ENCODE results near the gene DNAJC16. TPM values are rescaled to one million over a fixed set of nuclear protein-coding genes. Genes with fewer than 3 reads are reported as not detected.
A peak's percentile ranks its signal among the peaks of the same experiment; 100 is the strongest.
"Not testable (repeated sequence)": the region's sequence is repeated elsewhere in the genome, so short reads cannot be mapped to it uniquely, and the experiment has no call there.

Gene DNAJC16
- 13.1 and 17.4 TPM in 2 replicates for total RNA-seq

DNA sequence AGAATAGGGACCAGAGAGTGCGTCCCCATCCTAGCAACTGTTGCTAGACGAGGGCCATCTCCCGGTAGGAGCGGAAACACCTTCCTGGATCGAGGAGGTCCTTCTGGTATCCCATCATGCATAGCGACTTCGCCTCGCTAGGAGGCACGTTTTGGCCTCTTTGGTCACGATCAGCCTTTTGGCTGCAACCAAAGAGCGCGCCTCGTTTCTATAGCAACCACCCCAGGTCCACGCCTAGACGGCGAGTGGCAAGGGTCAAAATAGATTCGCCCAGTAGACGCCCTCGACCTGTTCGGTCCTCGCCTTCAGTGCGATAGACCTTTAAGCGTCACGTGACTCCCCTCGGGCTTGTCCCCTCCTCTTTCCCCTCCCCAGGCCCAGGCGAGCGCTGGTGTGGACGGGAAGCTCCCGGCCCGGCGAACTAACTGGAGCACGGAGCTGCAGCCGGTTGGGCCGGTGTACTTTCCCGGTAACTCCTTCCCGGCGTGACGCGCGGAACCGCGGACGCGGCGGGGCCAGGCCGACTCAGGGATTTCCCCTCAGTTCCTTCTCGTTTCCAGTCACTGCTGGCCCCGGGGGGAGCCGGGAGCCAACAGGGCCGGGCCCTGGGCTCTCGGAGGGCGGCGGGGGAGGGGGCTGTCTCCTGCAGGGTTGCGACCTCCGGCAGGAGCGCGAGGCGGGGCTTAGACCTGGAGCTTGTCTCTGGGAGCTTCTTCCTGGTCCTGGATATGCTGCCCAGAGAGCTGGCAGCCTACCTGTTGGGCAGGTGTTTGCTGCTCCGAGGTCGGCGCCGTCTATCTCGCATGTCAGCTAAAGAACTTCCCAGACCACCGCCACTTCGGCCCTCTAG is at the start of gene DNAJC16:
DNAJC16 (plus strand) TSS at position 359 of the 850 bp plus-strand sequence. CDS start 2,258 bp downstream, outside the sequence.
- peak; percentile 100 for DNase-seq (ENCODE audit: low read depth, low spot score)

DNA sequence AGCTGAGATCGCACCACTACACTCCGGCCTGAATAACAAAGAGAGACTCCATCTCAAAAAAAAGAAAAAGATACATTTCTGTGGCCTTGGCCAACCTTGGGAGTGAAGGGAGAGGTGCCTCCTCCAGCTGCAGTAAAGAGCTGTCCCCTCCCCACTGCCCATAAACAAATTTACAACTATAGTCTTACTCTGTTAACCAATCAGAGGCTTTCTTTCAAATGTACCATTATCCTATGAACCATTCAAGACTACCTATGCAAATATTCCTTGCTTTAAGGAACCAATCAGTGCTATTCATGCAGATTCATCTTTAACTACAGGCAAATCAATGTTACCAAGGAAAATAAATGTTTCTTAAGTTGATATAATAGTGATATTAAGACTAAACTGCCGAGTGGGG is 49.7 kb upstream of the DNAJC16 start:
- DNase-seq (ENCODE audit: low read depth, low spot score): no peak

DNA sequence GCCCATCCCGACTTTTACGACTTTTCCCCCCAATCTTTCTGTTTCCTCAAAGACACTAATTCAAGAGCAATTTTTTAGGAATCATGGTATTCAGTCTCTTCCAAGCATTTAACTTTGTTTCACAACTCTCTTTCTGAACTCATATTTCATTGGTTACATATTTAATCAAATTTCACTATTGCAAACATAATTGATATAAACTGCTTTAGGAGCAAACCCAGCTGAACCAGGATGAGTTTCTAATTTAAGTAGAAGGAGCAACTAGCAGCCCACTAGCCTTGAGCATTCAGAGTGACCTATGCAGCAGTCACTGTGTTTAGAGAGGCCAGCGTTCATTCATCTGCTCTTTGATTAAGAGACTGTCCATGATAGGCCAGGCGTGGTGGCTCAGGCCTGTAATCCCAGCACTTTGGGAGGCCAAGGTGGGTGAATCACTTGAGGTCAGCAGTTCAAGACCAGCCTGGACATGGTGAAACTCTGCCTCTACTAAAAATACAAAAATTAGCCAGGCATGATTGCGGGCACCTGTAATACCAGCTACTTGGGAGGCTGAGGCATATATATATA is 48.9 kb upstream of the DNAJC16 start:
- DNase-seq (ENCODE audit: low read depth, low spot score): no peak

DNA sequence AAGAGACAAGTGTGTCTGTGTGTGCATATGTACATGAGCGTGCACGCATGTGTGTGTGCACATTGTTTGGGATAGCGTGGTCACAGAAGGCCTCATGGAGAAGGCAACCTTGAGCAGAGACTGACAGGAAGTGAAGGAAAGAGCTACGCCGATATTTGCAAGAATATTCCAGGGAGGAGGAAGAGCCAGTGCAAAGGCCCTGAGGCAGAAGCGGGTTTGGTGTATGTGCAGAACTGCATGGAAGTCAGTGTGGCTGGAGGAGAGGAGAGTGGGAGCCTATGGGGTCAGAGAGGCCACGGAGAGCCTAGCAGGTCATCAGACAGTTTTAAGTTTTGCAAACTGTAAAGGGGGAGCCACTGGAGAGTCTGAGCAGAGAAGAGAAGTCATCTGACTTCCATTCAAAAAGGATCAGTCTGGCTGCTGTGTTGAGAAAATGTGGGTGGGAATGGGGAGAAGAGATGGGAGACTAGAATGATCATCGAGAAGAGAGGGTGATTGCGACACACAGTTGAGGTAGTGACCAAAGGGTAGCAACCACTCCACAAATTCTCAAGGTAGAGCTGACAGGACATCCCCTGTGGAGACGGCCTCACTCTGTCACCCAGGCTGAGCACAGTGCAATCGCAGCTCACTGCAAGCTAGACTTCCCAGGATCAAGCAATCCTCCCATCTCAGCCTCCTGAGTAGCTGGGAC is 46.8 kb upstream of the DNAJC16 start:
- no peak for DNase-seq (ENCODE audit: low read depth, low spot score)

DNA sequence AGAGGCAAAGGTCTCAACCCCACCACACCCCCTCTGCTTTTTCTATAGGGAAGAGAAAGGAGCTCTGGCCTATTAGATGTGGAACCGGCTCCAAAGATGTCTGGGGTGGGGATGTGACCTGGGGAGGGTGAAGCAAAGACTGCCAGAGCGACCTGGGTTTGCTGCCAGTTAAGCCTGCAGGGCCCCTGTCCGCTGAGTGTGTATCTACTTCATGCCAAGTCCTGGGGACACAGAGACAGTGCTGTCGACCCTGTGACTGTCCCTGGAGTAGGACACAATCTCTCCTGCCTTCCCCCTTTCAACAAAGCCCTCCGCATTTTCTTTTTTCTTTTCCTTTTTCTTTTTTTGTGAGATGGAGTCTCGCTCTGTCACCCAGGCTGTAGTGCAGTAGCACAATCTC is 44.2 kb upstream of the DNAJC16 start:
- not testable (repeated sequence) for DNase-seq (ENCODE audit: low read depth, low spot score)

DNA sequence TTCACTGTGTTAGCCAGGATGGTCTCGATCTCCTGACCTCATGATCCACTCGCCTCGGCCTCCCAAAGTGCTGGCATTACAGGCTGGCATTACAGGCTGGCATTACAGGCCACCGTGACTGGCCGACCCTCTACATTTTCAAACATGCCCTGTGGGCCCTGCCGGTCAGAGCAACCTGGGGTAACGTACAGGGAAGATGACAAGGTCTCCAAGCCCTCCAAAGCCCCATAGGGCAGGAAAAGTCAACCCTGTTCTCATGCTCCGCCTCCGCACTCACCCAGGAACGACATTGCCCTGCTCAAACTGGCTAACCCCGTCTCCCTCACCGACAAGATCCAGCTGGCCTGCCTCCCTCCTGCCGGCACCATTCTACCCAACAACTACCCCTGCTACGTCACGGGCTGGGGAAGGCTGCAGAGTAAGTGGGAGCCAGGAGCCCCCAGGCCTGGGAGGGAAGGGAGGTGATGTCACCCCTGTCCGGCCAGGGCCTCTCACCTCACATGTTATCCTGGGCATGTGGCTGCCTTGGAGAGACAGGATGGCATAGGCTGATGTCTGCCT is 43.6 kb upstream of the DNAJC16 start:
- DNase-seq (ENCODE audit: low read depth, low spot score): not testable (repeated sequence)

DNA sequence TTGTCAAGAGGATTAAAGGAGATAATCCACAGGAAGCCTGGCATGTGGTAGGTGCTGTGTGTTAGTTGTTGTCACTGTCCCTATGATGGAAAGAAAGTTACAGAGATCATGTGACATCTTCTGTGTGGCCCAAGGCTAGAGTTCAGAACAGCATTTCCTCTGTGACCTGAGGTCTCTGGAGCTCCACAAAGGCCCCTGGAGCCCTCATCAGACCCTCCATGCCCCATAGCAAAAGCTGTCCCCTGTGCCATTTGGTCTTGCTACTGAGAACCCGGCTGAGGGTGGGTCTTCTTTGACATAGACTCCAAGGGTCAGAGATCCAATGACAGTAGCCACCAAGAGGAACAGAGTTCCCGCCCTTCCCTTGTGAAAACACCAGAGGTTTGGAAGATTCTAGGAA is 42.7 kb upstream of the DNAJC16 start:
- DNase-seq (ENCODE audit: low read depth, low spot score): no peak

DNA sequence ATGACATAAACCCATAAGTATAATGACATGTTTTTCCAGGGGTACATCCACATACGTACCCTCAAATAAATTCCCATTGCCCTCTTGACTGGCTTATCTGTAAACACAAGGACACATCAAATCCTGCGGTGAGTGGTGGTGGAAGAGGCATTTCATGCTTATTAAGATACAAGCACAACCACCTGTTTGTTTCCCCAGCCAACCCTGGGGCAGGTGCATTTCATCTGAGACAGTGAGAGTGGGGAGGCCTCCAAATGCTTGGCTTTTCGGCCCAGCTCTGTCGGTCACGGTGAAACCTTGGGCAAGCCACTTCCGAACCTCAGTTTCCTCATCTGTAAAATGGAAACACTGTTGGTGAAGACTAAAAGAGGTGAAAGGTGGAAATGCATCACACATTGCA is 42.2 kb upstream of the DNAJC16 start:
- DNase-seq (ENCODE audit: low read depth, low spot score): not testable (repeated sequence)

DNA sequence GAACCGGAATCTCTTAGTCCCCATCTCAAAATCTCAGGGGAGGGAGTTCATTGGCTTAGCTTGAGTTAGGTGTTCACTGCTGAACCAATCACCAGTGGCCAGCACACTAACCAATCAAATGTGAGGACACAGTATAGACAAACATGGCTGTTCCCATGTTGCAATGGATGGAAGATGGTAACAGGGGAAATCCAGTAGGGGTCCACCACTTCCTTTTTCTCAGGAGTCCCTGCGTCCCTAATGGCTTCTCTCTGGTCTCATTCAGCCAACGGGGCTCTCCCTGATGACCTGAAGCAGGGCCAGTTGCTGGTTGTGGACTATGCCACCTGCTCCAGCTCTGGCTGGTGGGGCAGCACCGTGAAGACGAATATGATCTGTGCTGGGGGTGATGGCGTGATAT is 41.0 kb upstream of the DNAJC16 start:
- no peak for DNase-seq (ENCODE audit: low read depth, low spot score)

DNA sequence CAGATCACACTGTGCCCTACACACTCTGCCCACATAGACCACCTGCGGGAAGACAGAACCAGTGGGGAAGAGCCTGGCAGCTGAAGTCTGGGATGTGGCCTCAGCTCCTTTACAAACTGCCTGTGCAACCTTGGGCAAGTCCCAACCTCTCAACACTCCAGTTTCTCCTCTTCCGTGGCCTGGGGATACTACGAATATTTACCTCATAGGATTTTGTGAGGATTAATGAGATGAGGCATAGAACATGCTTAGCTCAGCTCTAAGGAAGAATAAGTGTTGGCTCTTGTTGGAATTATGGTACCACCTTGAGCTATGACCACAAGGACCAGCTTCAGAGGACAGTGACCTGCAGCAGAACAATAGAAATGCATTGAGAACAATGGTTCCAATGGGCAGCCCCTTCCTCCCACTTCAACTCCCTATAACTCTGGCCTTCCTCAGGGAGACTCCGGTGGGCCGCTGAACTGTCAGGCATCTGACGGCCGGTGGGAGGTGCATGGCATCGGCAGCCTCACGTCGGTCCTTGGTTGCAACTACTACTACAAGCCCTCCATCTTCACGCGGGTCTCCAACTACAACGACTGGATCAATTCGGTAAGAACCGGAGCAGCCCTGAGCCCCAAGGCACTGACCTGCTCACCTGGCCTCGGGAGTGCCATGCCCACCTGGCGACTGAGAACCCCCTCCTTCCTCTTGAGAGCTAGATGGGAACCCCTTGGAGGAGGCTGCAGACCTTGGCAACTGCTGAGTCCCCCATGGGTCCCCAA is 39.6 kb upstream of the DNAJC16 start:
- DNase-seq (ENCODE audit: low read depth, low spot score): not testable (repeated sequence)

DNA sequence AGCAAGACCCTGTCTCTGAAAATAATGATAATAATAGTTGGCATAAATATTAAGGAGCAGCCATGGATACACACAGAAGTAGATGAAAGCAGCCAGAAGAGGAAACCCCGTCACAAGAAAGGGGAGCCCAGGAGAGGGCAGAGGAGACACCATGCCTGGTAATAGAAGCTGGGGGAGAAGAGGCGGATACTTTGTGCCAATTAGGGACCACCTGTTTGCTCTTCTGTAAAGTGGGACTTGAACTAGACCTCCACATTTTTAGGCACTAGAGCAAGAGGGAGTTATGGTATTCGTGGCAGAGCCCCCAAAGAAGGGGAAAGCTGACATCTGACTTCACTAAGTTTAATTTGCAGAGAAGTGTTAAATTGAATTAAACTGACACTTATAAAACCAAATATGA is 38.3 kb upstream of the DNAJC16 start:
- no peak for DNase-seq (ENCODE audit: low read depth, low spot score)

DNA sequence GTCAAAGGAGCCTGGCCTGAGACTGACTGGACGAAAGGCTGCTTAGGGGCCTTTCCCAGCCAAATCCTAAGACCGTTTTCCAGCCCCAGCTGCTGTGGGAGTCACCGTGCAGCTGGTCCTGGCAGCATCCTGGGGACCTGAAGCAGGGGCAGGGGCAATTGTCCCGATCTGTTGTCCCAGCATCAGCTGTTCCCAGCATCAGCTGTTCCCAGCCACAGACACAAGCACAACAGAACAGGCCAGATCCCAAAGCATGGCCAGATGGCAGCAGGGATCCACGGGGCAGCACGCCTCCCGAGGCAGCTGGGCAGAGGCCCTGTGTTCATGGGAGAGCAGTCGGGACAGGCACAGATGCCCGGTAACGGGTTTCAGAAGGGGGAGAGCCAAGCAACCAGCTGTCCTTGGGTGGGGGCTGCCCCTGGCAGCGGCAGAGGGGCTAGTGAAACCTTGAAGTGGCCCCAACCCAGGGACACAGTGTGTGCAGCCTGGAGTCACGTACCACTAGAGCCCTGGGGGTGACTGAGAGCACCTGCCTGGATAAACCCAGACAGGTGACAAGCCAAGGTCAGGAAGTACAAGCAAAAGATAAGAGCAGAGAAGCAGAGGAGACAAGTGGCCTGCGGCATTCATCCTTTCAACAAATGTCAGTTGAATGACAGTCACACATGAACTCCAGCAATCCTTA is 37.5 kb upstream of the DNAJC16 start:
- DNase-seq (ENCODE audit: low read depth, low spot score): no peak

DNA sequence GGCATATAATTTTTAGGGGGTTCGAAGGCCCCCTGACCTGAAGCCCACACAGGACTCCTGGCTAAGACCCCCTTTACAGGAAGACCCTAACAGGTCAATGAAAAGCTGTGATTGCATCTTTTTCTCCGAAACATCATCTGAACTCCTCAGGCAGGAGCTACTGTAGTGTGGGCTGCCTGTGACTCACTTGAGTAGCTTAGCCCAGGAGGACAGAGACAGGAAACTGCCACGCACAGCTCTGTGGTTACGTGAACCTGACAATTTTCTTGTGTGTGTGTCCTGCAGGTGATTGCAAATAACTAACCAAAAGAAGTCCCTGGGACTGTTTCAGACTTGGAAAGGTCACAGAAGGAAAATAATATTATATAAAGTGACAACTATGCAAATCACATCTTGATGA is 35.6 kb upstream of the DNAJC16 start:
- DNase-seq (ENCODE audit: low read depth, low spot score): not testable (repeated sequence)

DNA sequence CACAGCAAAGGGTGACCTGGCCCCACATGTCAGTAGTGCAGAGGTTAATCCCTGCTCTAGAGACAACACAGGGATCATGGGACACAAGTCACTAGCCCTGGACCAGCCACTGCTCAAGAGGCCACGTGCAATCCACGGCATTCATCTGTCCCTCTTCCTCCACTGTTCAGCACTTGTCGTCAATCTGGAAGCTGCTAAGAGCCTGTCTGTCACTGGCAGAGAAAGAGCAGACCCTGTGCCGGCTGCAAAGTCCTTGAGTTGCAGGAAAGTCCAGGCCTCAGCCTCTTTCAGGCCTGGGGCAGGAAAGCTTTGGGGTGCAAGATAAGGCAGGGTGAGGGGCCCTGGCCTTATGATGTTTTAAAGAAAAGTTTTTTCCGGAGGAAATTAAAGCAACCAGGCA is 34.1 kb upstream of the DNAJC16 start:
- DNase-seq (ENCODE audit: low read depth, low spot score): no peak

DNA sequence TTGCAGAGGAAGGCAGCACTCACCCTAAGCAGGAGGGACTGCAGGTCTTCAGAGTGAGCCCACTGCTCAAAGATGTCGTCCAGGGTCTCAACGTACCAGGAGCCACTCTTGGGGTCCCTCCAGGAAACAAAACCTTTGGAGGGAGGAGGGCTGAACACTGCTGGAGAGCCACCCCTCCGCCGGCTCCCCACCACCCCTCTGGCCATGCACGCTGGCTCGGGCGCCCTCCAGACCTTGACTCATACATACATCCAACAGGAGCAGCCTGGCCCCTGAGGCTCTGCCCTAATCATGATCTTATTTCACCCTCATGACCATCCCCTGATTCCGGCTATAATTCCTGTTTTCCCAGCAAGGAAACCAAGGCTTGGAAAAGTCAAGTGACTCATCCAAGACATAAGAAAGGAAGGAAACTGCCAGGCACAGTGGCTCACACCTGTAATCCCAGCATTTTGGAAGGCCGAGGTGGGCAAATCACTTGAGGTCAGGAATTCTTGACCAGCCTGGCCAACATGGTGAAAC is 32.7 kb upstream of the DNAJC16 start:
- no peak for DNase-seq (ENCODE audit: low read depth, low spot score)

DNA sequence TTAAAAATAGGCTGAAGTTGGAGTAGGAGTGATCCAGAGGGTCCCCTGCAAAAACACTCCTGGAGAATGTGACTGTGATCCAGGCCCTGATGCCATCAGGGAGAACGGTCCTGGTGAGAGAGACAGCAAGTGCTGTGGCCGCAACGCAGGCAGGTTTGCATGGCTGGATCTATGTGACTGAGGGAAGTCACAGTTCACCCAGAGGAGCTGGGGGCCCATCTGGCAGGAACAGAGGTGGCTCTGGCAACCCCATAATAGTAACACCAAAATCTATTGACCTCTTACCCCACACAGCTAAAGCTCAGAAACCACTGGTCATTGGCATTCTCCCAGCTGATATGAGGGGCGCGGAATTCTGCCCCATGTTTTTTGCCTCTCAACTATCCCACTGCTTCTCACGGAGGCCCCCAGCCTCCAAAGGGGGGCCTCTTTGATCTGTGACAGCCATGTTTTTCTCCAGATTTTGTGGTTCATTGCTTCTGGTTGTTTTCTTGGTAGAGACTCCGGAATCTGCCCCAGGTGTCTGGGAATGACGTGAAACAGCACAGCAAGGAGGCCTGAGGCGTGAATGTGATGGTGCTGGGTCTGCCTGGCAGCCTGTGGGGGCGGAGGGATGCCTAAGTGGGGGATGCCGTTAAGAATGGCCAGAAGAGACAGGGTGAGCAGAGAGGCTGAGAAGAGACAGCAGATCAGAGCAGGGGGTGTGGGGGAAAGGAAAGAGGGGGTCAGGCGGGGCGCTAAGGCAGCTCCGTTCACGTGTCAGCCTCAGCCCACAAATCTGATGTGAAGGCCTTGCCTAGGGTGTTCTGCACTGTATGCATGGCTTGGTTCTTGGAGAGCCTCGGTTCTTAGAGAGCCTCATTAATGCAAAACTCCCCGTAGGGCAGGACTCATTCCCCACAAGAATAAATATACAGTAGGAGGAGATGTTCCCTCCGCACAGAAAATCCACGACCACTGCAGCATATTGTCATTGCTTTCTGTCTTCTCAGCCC is 26.2 kb upstream of the DNAJC16 start:
- DNase-seq (ENCODE audit: low read depth, low spot score): no peak

DNA sequence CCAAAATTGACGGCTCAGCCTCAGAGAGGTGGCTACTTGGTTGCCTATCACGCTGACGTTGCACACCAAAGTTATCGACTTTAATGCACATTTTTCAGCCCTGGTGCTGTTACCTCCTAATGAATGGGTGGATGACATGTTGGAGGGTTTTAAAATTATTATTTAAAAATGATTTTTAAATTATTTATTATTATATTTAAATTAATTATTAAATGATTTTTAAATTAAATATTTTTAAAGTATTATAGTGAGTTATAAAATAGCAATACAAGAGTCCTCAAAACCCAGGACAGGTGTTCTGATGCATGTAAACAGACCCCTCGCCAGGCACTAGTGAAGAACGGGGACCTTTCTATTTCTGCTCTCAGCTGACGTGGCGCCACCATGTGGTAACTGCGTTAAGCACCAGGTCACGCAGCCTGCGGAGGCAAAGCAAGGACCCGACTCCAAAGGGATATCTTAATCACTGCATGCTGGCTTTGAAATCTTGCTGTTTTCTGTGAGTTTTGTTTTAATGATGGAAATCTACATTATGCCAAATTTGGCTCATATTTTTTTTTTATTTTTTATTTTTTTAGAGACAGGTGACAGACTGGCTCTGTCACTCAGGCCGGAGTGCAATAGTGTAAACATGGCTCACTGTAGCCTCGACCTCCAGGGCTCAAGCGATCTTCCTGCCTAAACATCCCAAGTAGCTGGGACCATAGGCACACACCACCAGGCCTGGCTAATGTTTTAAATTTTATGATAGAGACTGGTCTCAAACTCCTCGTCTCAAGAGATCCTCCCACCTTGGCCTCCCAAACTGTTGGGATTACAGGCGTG is 25.2 kb upstream of the DNAJC16 start:
- DNase-seq (ENCODE audit: low read depth, low spot score): no peak

DNA sequence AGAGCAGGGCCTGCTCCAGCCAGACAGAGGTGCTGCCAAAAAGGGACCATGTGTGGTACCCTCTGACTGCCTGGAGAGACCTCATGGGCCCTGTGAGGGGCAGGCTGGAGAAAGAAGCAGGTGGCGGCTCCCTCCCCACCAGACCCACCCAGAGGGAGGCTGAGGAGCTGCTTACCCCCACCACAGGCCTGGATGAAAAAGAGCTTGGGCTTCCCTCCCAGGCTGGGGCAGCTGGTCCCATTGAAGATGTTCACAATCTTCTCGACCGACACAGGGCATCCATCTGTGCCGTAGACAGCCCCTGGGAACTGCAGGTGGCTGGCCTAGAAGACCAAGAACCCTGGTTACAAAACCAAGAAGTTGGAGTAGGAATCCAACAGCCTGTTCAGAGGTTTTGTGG is 22.2 kb upstream of the DNAJC16 start:
- DNase-seq (ENCODE audit: low read depth, low spot score): no peak
